ENCODE measurements around the gene NUP133. TPM values are rescaled to one million over a fixed set of nuclear protein-coding genes. Genes with fewer than 3 reads are reported as not detected.

NUP133 gene
- total RNA-seq: 10 to 100 TPM; 12.0 to 18.7 (median 15.2) TPM
- polyA plus RNA-seq: 10 to 100 TPM in 1 of 2 donors, 1 to 10 TPM in 1; 6.3 to 13.7 TPM

DNA sequence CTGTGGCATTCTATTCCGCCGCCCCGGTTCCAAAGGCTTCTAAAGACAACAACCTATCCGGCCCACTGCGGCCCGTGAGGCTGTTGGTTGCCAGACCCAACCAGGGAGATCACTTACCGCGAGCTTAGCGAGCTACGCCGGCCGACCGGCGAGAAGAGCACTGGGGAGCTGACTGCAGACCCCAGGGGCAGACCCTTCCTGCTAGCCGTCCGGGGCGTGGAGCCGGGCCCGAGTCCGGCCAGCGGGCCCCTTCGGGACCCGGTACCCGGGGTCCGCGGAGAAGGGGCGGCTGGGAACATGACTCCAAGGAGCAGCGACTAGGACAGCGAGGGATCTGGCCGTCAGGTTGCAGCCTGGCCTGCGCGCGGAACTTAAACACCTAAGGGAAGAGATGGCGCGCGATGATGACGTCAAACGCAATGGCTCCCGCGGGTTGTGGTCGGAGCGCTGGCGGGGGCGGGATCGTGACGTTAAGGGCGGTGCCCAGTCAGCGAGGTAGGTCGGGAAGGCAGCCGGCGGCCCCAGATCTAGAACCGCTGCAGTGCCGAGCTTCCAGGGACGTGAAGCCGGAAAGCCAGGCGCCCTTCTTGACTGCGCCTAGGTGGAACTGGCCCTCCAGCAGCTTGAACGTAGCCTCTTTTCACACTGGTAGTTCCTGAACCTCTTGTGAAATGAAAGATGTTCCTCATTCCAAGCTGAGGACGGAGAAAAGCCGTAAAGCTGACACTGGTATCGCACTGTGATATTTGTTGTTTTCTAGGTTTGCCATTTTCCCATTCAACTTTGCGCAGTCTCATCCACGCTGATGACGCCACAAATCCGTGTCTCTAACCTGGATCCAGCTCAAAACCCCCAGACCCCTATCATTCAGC is at the start of gene NUP133:
Gene NUP133 (minus strand): TSS at position 391 of the 872 bp plus-strand sequence. CDS start 92 bp downstream, at position 299.
- Histone ChIP-seq H3K4me1 (peaks cover 0 to 19% (median 11%) of the 10 kb centered on the region in 3 donors), H3K4me3 (peak within 1 kb of the TSS; percentile 87 to 98 (median 96)), H3K27me3 (no peaks in the 10 kb centered on the region), H3K9me3 (no peaks in the 10 kb centered on the region), H3K36me3 (no peaks in the 10 kb centered on the region), H3K27ac (peak within 1 kb of the TSS; percentile 90 to 96 (median 94))
- FAIRE-seq (no peak), DNase-seq (peak; percentile 97 to 100 (median 99)), ATAC-seq (peak; percentile 98 to 99 (median 99))
- 0 to 1% methylated on average over 65 of the region's 65 CpGs for WGBS, 2 donors
- intact Hi-C loops (cut with DNase I): no loop called here
- no peak for TF ChIP-seq CTCF (IDR thresholded peaks at IDR 0.05)

DNA sequence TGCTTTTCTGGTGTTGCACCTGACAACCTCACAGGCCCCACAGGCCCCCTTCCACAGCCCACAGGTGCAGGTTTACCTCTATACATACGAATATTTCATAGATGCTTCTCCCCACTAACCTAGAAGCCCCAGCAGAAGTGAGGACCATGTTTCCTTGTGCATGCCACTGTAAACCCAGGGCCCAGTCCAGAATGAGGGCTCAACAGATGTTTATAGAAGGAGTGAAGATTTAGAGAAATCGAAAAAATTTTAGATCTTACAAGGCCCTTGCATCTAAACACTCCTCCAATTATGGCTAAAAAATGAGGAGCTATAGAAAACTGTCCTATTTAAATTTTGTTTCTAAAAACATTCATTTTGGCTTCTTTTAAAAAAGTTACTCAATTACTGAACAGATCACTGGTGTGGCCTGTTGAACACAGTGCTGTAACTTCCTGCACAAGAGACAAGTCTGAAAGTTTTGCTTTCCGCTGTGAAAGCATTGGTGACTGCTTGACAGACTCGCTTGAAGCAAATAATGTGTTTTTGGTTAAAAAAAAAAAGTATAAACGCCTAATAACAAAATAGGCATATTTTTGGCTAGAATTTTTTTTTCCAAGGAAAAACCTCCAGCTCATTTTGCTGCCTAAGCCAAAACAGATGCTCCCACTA is 49.2 kb upstream of the NUP133 start:
- peak overlapping the region; percentile 42 to 89 (median 84) for H3K4me3 ChIP-seq
- DNase-seq (no peak), ATAC-seq (no peak), FAIRE-seq (no peak)
- H3K27me3 ChIP-seq: no peaks in the 10 kb centered on the region
- 27 to 33% methylated on average over 5 of the region's 5 CpGs for WGBS, 2 donors
- H3K4me1 ChIP-seq: peaks cover 0 to 30% (median 0%) of the 10 kb centered on the region in 3 donors
- H3K36me3 ChIP-seq: no peaks in the 10 kb centered on the region
- H3K27ac ChIP-seq: peak overlapping the region in 2 of 4 donors; percentile 78 to 86
- intact Hi-C loops (cut with DNase I): loop anchor here in 2 of 3 donors (10.0 kb wide), 1 partner anchor 67 kb away; the partner anchor contains the start of genes TAF5L (in 2 of the 2) and URB2 (in 2 of the 2)
- H3K9me3 ChIP-seq: no peaks in the 10 kb centered on the region
- no peak for TF ChIP-seq CTCF (IDR thresholded peaks at IDR 0.05)

DNA sequence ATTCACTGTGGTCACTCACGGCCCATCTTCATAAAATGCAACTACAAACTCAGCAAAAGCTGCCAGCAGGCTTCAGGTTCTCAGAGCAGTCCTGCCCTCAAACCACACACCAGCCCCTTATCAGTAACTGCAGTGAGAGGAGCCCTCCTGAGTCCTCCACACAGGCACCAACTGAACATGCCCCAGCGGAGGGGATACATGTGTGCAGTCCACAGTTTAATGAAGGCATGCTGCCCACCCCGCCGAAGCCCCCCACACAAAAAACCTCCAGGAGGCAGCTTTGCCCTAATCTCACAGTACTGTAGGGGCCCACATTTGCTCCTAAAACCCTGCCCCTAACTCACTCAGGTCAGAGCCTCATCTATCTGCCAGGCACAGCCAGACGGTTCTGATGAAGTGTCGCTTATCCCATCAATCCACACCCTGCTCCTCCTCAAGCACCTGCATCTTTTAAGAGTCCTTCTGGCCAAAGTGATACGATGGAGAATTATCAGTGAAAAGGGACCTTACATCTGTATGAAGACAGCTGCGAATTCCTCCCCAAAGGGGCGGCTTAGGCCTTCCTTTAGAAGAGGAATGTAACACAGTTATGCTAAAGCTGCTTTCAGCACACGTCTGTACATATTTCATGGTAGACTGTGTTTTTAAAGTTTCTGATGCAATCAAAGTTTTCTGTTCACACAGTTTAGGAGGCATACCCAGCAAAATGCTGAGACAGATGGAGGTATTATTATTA is 46.9 kb upstream of the NUP133 start:
- TF ChIP-seq CTCF (IDR thresholded peaks at IDR 0.05): no peak
- DNase-seq (no peak), ATAC-seq (no peak), FAIRE-seq (no peak)
- Histone ChIP-seq H3K4me1 (peaks cover 0 to 34% (median 0%) of the 10 kb centered on the region in 3 donors), H3K9me3 (no peaks in the 10 kb centered on the region), H3K36me3 (no peaks in the 10 kb centered on the region), H3K4me3 (no peak overlapping the region), H3K27me3 (no peaks in the 10 kb centered on the region), H3K27ac (no peak overlapping the region)
- 87 to 91% methylated on average over 10 of the region's 10 CpGs for WGBS, 2 donors
- intact Hi-C loops (cut with DNase I): loop anchor here in 2 of 3 donors (10.0 kb wide), 1 partner anchor 70 kb away; the partner anchor contains the start of genes TAF5L (in 2 of the 2) and URB2 (in 2 of the 2)

GRCh38 chr1:229553621-229554130 is 45.5 kb upstream of the NUP133 start:
- no peak for TF ChIP-seq CTCF (IDR thresholded peaks at IDR 0.05)
- 61 to 62% methylated on average over 7 of the region's 7 CpGs for WGBS, 2 donors
- intact Hi-C loops (cut with DNase I): loop anchor here in 2 of 3 donors (10.0 kb wide), 1 partner anchor 71 kb away; the partner anchor contains the start of genes TAF5L (in 2 of the 2) and URB2 (in 2 of the 2)

More at GRCh38 chr1:229553621-229554130, 45.5 kb upstream of the NUP133 start:
- no peaks in the 10 kb centered on the region for H3K36me3 ChIP-seq
- no peaks in the 10 kb centered on the region for H3K9me3 ChIP-seq
- H3K27ac ChIP-seq: no peak overlapping the region
- no peak overlapping the region for H3K4me3 ChIP-seq
- FAIRE-seq (no peak), DNase-seq (no peak), ATAC-seq (no peak)
- peaks cover 0 to 36% (median 0%) of the 10 kb centered on the region in 3 donors for H3K4me1 ChIP-seq
- no peaks in the 10 kb centered on the region for H3K27me3 ChIP-seq
